ENCODE measurements around the gene HOXB1. TPM values are rescaled to one million over a fixed set of nuclear protein-coding genes. Genes with fewer than 3 reads are reported as not detected.
A peak's percentile ranks its signal among the peaks of the same experiment; 100 is the strongest.

HOXB1 gene
- total and polyA plus RNA-seq, 4 donors: 0.63 TPM; not detected in 3

DNA sequence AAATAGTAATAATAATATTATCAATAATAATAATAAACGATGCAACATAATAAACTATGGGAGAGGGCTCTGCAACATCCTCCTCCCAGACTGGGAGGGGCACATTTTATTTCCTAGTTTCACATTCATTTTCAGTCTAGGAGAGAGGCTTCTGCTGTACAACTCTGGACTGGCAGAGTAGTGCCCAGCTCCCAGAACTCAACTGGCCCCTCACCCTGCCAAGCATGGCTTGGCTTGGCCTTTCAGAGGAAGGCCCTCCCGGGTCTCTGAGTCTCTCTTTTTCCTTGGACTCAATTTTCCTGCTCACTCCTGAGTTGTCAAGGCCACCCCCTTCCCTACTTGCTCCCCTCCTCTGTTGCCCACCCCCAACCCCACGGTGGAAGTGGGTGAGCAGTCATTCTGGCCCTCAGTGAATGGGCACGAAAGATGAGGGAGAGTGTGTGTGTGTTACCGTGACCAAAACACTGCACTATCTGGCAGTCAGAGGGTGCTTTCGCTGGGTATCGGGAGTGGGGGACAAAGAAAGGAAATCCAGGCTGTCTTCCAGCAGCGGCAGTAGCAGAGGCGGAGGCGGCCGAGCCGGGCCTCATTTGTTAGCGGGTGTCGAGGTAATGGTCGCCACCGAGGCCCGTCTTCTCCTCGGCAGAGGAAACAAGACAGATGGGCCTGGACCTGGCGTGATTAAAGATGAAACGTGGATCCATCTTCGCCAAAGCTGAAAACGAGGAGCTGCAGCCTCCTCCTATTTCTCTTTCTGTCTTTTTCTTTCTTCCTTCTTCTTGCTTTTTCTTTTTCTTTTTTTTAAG, 45.1 kb upstream of the HOXB1 start:
- Histone ChIP-seq H3K4me1 (ENCODE audit: control insufficient read depth in 1 of 2, insufficient read depth in 2 of 2, low read length in 2 of 2) (peaks cover 0 to 7% of the 10 kb centered on the region in 2 donors), H3K27me3 (ENCODE audit: control insufficient read depth in 1 of 2, insufficient read depth in 2 of 2, low read length in 1 of 2) (no peaks in the 10 kb centered on the region), H3K27ac (ENCODE audit: low read depth in 1 of 2, low read length in 2 of 2) (peak overlapping the region; percentile 66 to 88), H3K9me3 (ENCODE audit: control insufficient read depth, low read length) (no peaks in the 10 kb centered on the region), H3K4me3 (ENCODE audit: low read length in 2 of 2) (peak overlapping the region in 1 of 2 donors; percentile 40), H3K36me3 (ENCODE audit: control insufficient read depth in 1 of 2, insufficient read depth in 2 of 2, low read length in 1 of 2) (no peaks in the 10 kb centered on the region)
- no peak for ATAC-seq (ENCODE audit: low FRiP score)
- intact Hi-C loops (cut with DNase I): no loop called here
- 11 to 33% methylated on average over 22 of the region's 22 CpGs for WGBS, 2 donors
- DNase-seq: peak in 1 of 2 donors; percentile 77

DNA sequence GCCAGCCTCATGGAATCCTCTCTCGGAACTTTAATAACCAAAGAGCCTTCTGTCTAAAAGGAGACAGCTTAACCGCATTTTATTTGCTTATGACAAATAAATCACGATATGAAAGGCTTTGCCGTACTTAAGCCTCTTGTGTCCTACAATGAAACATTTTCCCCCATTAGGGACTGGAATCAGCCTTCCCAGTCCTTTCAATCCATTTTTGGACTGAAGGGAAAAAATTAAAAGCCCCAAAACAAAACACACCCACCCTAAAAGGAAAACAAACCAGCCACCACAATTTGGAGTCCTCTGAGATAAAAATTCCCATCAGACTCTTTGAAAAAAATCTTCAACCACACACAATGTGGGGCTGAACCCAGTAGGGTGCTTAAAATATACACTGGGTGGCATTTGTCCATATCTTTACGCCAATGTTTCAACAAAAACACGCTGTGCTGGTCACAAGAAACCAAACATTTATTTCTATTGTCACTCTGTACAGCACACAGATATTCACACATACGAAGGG, 44.3 kb upstream of the HOXB1 start:
- no peaks in the 10 kb centered on the region for H3K36me3 ChIP-seq (ENCODE audit: control insufficient read depth in 1 of 2, insufficient read depth in 2 of 2, low read length in 1 of 2)
- H3K9me3 ChIP-seq (ENCODE audit: control insufficient read depth, low read length): no peaks in the 10 kb centered on the region
- no peak overlapping the region for H3K4me3 ChIP-seq (ENCODE audit: low read length in 2 of 2)
- no peak for ATAC-seq (ENCODE audit: low FRiP score)
- 15 to 45% methylated on average over 7 of the region's 7 CpGs for WGBS, 2 donors
- DNase-seq: no peak
- intact Hi-C loops (cut with DNase I): no loop called here
- no peak overlapping the region for H3K27ac ChIP-seq (ENCODE audit: low read depth in 1 of 2, low read length in 2 of 2)
- H3K4me1 ChIP-seq (ENCODE audit: control insufficient read depth in 1 of 2, insufficient read depth in 2 of 2, low read length in 2 of 2): peaks cover 0 to 8% of the 10 kb centered on the region in 2 donors
- no peaks in the 10 kb centered on the region for H3K27me3 ChIP-seq (ENCODE audit: control insufficient read depth in 1 of 2, insufficient read depth in 2 of 2, low read length in 1 of 2)

DNA sequence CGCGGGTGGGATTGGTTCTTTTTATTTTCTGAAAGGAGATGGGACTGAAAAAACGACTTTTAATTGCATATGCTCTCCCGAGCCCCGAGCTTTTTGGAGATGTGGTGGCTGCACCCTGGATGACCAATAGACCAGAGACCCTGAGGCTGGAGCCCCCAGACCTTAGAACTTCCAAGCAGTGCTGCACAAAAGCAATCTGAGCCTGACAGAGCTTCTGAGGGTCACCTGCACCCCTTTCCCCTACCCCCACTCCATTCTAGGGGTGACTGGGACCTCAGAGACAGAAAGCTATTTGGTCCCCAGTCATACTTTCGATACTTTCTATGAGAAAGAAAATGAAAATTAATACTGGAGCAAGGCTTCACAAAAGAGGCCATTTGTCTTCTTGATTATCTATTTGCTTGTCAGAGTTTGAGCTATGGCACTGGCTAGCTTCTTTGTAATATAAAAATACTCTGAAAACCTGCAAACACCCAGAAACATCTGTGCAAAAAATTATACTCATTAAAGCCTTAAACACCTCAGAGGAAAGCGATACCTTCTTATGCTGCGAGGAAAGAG, 43.8 kb upstream of the HOXB1 start:
- ATAC-seq (ENCODE audit: low FRiP score): no peak
- H3K27ac ChIP-seq (ENCODE audit: low read depth in 1 of 2, low read length in 2 of 2): no peak overlapping the region
- no peaks in the 10 kb centered on the region for H3K9me3 ChIP-seq (ENCODE audit: control insufficient read depth, low read length)
- no peaks in the 10 kb centered on the region for H3K36me3 ChIP-seq (ENCODE audit: control insufficient read depth in 1 of 2, insufficient read depth in 2 of 2, low read length in 1 of 2)
- peaks cover 0 to 13% of the 10 kb centered on the region in 2 donors for H3K4me1 ChIP-seq (ENCODE audit: control insufficient read depth in 1 of 2, insufficient read depth in 2 of 2, low read length in 2 of 2)
- intact Hi-C loops (cut with DNase I): no loop called here
- H3K4me3 ChIP-seq (ENCODE audit: low read length in 2 of 2): no peak overlapping the region
- H3K27me3 ChIP-seq (ENCODE audit: control insufficient read depth in 1 of 2, insufficient read depth in 2 of 2, low read length in 1 of 2): no peaks in the 10 kb centered on the region
- DNase-seq: peak in 1 of 2 donors; percentile 26
- WGBS, 2 donors: 56 to 59% methylated on average over 8 of the region's 8 CpGs

DNA sequence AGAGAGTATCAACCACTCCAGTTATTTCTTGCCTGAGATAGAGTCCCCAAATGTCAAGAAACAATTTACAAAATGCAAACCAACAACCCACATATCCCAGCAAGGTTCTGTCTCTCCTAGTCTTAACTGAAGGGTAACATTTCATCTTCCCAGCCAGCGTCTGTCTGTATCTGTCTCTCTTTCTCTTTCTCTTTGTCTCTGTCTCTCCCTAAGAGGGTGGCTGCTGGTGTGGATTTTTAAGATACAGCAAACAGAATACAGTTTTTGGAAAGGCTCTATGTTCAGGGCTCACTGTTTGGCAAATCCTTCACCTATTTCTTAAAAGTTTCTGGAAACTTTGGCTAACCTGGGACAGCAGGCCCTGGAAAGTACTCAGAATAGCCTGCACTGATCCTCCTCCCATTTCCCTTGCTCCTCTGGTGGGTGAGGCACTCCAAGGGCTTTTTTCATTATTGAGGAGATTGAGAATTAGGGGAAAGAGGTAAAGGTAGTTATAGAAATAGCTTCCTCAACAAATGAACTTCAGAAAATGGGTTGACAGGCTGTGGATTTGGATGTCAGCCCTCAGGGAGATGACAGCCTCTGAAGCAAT, 41.1 kb upstream of the HOXB1 start:
- ATAC-seq (ENCODE audit: low FRiP score) (no peak), DNase-seq (no peak)
- intact Hi-C loops (cut with DNase I): no loop called here
- Histone ChIP-seq H3K4me1 (ENCODE audit: control insufficient read depth in 1 of 2, insufficient read depth in 2 of 2, low read length in 2 of 2) (peaks cover 0 to 13% of the 10 kb centered on the region in 2 donors), H3K27ac (ENCODE audit: low read depth in 1 of 2, low read length in 2 of 2) (peak overlapping the region; percentile 43 to 81), H3K36me3 (ENCODE audit: control insufficient read depth in 1 of 2, insufficient read depth in 2 of 2, low read length in 1 of 2) (no peaks in the 10 kb centered on the region), H3K27me3 (ENCODE audit: control insufficient read depth in 1 of 2, insufficient read depth in 2 of 2, low read length in 1 of 2) (no peaks in the 10 kb centered on the region), H3K9me3 (ENCODE audit: control insufficient read depth, low read length) (no peaks in the 10 kb centered on the region), H3K4me3 (ENCODE audit: low read length in 2 of 2) (no peak overlapping the region)
- 71 to 74% methylated on average over 1 of the region's 1 CpG for WGBS, 2 donors

DNA sequence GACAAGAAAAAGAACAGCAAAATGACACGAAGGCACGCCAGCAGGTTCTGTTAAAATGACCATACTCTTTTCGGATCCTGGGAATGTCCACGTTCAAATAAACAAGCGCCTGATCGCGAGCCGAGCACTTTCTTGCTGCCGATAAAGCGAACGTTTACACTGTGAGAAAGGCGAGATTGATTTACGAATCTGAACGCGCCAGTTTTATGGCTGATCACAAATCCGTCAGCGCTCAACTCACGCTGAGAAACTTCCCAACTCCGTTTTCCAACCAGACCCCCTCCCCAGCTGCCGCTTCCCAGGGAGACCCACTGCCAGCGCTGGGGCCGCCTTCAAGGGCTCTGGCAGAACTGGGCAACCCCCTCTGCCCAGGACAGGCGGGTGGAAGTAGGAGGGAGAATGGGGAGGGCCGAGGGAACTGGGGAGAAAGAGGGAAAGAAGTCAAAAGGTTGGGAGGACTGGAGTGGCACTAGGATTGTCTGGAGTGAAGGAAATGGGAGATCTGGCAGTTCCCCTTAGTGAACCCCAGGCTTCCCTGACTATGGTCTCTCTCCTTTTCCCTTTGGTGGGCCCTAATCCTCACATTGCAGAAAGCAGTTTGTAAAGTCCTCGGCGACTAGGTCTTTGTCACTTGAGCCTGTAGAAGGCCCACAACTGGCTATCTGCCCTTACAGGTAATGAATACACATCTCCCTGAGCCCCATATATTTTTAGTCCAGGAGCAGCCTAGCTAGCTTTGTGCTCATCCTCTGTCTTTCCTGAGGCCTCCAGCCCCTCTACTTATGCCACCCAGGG, 40.4 kb upstream of the HOXB1 start:
- intact Hi-C loops (cut with DNase I): no loop called here
- H3K4me3 ChIP-seq (ENCODE audit: low read length in 2 of 2): no peak overlapping the region
- H3K4me1 ChIP-seq (ENCODE audit: control insufficient read depth in 1 of 2, insufficient read depth in 2 of 2, low read length in 2 of 2): peaks cover 0 to 13% of the 10 kb centered on the region in 2 donors
- H3K36me3 ChIP-seq (ENCODE audit: control insufficient read depth in 1 of 2, insufficient read depth in 2 of 2, low read length in 1 of 2): no peaks in the 10 kb centered on the region
- H3K27me3 ChIP-seq (ENCODE audit: control insufficient read depth in 1 of 2, insufficient read depth in 2 of 2, low read length in 1 of 2): no peaks in the 10 kb centered on the region
- 9 to 24% methylated on average over 26 of the region's 26 CpGs for WGBS, 2 donors
- DNase-seq (peak in 1 of 2 donors; percentile 64), ATAC-seq (ENCODE audit: low FRiP score) (peak; percentile 13)
- H3K9me3 ChIP-seq (ENCODE audit: control insufficient read depth, low read length): no peaks in the 10 kb centered on the region
- peak overlapping the region; percentile 75 to 81 for H3K27ac ChIP-seq (ENCODE audit: low read depth in 1 of 2, low read length in 2 of 2)

DNA sequence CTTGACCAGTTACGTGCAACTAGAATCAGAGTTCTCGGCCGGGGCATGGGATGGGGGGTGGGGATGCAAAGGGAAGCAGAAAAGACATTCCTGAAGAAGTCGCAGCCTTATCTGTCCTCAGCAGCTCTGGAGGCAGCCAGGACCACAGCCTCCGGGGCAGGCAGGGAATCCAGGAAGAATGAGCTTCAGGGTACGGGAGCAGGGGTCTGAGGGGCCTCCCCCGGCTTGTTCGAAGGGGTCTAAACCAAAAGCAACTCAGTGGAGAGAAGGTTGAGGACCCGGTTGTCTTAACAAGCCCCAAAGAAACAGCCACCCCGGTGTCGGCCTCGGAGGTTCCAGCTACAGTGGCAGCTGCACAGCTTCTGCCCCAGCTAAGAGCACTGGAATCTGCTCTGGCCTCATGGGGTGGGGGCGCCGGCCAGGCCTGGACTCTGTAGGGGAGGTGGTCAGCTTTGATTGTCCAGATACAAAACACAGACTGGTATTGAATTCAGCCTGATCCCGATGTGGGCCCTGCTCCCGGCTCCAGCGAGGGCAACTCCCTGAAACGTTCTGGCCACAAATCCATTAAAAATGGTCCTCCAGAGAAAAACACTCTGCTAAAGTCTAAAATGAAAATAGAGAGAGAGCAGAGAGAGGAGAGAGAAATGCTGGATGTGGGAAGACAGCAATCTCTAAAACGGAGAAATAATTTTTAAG, 39.7 kb upstream of the HOXB1 start:
- 6 to 15% methylated on average over 19 of the region's 19 CpGs for WGBS, 2 donors
- ATAC-seq (ENCODE audit: low FRiP score) (peak; percentile 51), DNase-seq (peak in 1 of 2 donors; percentile 53)
- no peaks in the 10 kb centered on the region for H3K27me3 ChIP-seq (ENCODE audit: control insufficient read depth in 1 of 2, insufficient read depth in 2 of 2, low read length in 1 of 2)
- H3K9me3 ChIP-seq (ENCODE audit: control insufficient read depth, low read length): no peaks in the 10 kb centered on the region
- H3K4me1 ChIP-seq (ENCODE audit: control insufficient read depth in 1 of 2, insufficient read depth in 2 of 2, low read length in 2 of 2): peaks cover 0 to 13% of the 10 kb centered on the region in 2 donors
- H3K27ac ChIP-seq (ENCODE audit: low read depth in 1 of 2, low read length in 2 of 2): peak overlapping the region; percentile 25 to 81
- peak overlapping the region in 1 of 2 donors; percentile 31 for H3K4me3 ChIP-seq (ENCODE audit: low read length in 2 of 2)
- no peaks in the 10 kb centered on the region for H3K36me3 ChIP-seq (ENCODE audit: control insufficient read depth in 1 of 2, insufficient read depth in 2 of 2, low read length in 1 of 2)
- intact Hi-C loops (cut with DNase I): no loop called here

DNA sequence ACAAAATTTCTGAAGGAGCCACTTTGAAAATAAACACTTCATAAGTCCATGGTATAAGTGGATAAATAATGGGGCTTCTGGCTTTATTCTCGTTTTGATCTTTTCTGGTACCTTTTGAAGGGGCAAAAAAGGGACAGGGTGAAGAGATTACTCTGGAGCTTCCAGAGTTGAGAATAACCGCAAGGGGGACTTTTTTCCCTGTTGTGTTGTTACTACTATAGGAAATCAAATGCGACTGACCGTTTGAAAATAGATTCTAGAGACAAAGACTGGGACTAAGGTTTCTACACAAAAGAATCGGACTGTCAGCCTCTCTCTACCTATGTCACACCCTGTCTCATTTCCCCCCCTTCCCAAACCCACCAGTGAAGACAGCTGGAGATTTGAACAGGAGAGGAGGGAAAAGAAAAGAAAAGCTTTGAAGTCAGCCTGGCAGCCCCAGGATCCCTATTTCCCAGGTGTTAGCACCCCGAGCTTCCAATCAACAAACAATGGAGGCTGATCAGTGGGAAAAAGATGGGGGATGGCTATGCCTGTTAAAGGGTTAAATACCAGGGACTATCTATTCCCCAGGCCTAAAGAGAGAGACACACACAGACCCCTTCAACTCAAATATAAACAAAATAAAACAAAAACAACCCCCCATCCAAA, 39.0 kb upstream of the HOXB1 start:
- no peaks in the 10 kb centered on the region for H3K27me3 ChIP-seq (ENCODE audit: control insufficient read depth in 1 of 2, insufficient read depth in 2 of 2, low read length in 1 of 2)
- H3K4me1 ChIP-seq (ENCODE audit: control insufficient read depth in 1 of 2, insufficient read depth in 2 of 2, low read length in 2 of 2): peaks cover 0 to 13% of the 10 kb centered on the region in 2 donors
- 66 to 69% methylated on average over 6 of the region's 6 CpGs for WGBS, 2 donors
- intact Hi-C loops (cut with DNase I): no loop called here
- DNase-seq (no peak), ATAC-seq (ENCODE audit: low FRiP score) (no peak)
- no peaks in the 10 kb centered on the region for H3K36me3 ChIP-seq (ENCODE audit: control insufficient read depth in 1 of 2, insufficient read depth in 2 of 2, low read length in 1 of 2)
- peak overlapping the region in 1 of 2 donors; percentile 6 for H3K4me3 ChIP-seq (ENCODE audit: low read length in 2 of 2)
- peak overlapping the region; percentile 34 to 81 for H3K27ac ChIP-seq (ENCODE audit: low read depth in 1 of 2, low read length in 2 of 2)
- no peaks in the 10 kb centered on the region for H3K9me3 ChIP-seq (ENCODE audit: control insufficient read depth, low read length)

All from aorta (tissue), 5 donors.